ENCODE data around the gene ANKFY1.

ANKFY1 gene

DNA sequence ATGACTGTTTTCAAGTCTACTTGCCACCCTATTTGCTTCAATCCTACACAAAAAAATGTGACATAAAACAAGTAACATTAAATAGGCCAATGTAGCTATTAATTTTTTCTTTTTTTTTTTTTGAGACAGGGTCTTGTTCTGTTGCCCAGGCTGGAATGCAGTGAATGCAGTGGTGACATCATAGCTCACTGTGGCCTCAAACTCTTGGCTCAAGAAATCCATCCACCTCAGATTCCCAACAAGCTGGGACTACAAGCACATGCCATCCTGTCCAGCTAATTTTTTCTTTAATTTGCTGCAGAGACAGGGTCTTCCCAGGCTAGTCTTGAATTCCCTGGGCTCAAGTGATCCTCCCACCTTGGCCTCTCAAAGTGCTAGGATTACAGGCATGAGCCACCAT is 29.4 kb downstream of the ANKFY1 start:
- ATAC-seq = no peak
- TF ChIP-seq, protein P1, sequence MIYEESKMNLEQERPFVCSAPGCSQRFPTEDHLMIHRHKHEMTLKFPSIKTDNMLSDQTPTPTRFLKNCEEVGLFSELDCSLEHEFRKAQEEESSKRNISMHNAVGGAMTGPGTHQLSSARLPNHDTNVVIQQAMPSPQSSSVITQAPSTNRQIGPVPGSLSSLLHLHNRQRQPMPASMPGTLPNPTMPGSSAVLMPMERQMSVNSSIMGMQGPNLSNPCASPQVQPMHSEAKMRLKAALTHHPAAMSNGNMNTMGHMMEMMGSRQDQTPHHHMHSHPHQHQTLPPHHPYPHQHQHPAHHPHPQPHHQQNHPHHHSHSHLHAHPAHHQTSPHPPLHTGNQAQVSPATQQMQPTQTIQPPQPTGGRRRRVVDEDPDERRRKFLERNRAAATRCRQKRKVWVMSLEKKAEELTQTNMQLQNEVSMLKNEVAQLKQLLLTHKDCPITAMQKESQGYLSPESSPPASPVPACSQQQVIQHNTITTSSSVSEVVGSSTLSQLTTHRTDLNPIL (CRISPR knock-in tag; IDR thresholded peaks at IDR 0.05; ENCODE audit: low read depth) = peak; percentile 35; the same call in 1 of the 2 replicates
- TF ChIP-seq ZFP3 (CRISPR knock-in tag; IDR thresholded peaks at IDR 0.05) = no peak

DNA sequence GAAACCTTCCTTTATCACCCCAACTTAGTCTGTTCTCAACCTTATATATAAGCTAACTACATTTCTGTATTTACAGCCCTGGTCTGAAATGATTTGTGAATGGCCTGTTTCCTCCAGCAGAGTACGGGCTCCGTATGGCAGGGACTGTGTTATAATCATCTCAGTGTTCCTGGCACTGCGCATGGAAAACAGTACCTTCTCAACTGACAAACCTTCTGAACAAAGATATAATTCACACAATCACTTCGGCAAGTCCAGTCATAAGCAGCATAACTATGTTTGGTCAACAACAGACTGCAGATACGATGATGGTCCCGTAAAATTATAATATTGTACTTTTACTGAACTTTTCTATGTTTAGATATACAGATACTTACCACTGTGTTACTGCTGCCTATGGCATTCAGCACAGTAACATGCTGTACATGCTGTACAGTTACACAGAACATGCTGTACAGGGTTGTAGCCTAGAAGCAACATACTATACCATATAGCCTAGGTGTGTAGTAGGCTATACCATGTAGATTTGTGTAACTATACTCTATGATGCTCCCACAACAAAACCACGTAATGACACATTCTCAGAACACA is 30.0 kb downstream of the ANKFY1 start:
- no peak for TF ChIP-seq ISL1 (CRISPR knock-in tag; IDR thresholded peaks at IDR 0.05)
- TF ChIP-seq ZFP3 (CRISPR knock-in tag; IDR thresholded peaks at IDR 0.05) = no peak
- no peak for ATAC-seq

DNA sequence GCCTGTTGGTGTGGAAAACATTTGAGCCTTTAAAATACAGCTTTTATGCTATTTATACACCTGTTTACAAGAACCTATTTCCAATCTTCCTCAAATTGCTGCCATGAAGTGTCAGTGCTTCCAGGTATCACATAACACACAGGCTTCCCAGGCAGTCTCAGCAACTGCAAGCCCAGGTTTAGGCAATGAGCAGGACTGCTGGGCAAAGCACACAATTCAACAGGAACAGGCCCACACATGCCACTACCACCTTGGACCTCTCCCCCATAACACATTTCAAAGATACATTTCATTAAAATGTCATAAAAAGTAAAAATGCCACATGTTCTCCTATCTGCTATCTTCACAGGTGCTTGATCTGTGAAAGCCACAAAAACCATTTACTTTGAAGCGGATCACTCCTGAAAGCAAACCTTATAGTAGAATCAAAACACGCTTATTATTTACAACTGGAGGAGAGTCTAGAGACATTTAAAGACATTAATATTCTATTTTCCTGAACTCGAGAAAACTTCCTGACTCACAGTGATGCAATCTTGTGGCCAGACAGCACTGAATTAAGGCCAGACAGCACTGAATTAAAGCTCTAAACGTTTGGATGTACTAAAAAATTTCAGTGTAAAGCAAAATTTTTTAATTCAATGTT is 31.5 kb downstream of the ANKFY1 start:
- ATAC-seq = no peak
- no peak for TF ChIP-seq TOX (CRISPR knock-in tag; IDR thresholded peaks at IDR 0.05; ENCODE audit: borderline replicate concordance)
- peak; percentile 47 for TF ChIP-seq ISL1 (CRISPR knock-in tag; IDR thresholded peaks at IDR 0.05)

DNA sequence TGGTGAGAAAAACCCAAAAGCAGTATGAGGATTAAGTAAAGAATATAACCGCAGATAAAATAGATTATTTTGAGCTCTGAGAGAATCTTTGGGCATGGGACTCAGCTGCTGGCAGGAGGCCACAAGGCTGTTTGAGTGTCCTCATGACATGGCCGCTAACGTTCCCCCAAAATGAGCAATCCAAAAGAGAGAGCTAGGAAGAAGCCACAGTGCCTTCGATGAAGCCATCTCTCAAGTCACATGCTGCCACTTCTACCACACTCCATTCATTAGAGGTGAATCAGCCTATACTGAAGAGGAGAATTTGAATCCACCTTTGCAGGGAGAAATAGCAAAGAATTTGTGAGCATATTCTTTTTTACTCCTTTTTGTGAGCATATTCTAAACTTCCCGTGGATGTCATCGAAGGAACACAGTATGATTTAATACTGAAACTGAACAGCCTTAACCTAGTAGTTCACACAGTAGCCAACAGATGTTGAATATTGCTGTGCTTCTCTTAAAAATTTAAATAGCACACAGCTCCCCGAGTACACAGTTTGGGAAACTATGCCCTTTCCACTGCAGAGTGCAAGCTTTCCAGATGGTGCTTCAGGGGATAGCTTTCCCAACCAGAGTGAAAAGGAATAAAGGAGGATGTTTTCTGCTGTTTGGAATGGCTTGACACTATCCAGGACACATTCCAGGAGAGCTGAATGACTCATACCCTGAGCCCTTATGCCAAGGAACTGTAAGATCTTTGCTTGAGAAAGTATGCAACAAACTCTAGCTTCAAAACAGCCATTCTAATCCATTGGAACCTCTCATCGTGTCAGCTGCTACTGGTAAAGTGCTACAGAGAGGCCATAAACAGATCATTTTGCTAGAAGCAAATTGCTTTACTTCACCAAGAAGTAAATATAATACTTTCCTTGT is 33.9 kb downstream of the ANKFY1 start:
- TF ChIP-seq TCF4 (CRISPR knock-in tag; IDR thresholded peaks at IDR 0.05; ENCODE audit: borderline replicate concordance) (peak; percentile 78), SNAI2 (CRISPR knock-in tag; IDR thresholded peaks at IDR 0.05) (no peak), ZNF565 (CRISPR knock-in tag; conservative IDR thresholded peaks at IDR 0.05; ENCODE audit: low read depth) (no peak), ZNF70 (CRISPR knock-in tag; IDR thresholded peaks at IDR 0.05) (peak; percentile 90), ZFP3 (CRISPR knock-in tag; IDR thresholded peaks at IDR 0.05) (0 out of 2 replicates have a peak, but pooled peaks have one; percentile 11), ZFP30 (CRISPR knock-in tag; IDR thresholded peaks at IDR 0.05) (no peak), GLIS3 (CRISPR knock-in tag; IDR thresholded peaks at IDR 0.05) (0 out of 2 replicates have a peak, but pooled peaks have one; percentile 44), TOX (CRISPR knock-in tag; IDR thresholded peaks at IDR 0.05; ENCODE audit: borderline replicate concordance) (peak; percentile 84), ZC3H10 (CRISPR knock-in tag; IDR thresholded peaks at IDR 0.05) (peak; percentile 83), OSR1 (CRISPR knock-in tag; IDR thresholded peaks at IDR 0.05) (no peak), ISL1 (CRISPR knock-in tag; IDR thresholded peaks at IDR 0.05) (peak; percentile 84)
- TF ChIP-seq, protein P2, sequence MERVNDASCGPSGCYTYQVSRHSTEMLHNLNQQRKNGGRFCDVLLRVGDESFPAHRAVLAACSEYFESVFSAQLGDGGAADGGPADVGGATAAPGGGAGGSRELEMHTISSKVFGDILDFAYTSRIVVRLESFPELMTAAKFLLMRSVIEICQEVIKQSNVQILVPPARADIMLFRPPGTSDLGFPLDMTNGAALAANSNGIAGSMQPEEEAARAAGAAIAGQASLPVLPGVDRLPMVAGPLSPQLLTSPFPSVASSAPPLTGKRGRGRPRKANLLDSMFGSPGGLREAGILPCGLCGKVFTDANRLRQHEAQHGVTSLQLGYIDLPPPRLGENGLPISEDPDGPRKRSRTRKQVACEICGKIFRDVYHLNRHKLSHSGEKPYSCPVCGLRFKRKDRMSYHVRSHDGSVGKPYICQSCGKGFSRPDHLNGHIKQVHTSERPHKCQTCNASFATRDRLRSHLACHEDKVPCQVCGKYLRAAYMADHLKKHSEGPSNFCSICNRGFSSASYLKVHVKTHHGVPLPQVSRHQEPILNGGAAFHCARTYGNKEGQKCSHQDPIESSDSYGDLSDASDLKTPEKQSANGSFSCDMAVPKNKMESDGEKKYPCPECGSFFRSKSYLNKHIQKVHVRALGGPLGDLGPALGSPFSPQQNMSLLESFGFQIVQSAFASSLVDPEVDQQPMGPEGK (CRISPR knock-in tag; IDR thresholded peaks at IDR 0.05; ENCODE audit: borderline replicate concordance) = peak; percentile 75; the same call in 1 of the 2 replicates
- TF ChIP-seq, protein P1 (CRISPR knock-in tag; IDR thresholded peaks at IDR 0.05; ENCODE audit: low read depth) = peak; percentile 54
- TF ChIP-seq, protein P3, sequence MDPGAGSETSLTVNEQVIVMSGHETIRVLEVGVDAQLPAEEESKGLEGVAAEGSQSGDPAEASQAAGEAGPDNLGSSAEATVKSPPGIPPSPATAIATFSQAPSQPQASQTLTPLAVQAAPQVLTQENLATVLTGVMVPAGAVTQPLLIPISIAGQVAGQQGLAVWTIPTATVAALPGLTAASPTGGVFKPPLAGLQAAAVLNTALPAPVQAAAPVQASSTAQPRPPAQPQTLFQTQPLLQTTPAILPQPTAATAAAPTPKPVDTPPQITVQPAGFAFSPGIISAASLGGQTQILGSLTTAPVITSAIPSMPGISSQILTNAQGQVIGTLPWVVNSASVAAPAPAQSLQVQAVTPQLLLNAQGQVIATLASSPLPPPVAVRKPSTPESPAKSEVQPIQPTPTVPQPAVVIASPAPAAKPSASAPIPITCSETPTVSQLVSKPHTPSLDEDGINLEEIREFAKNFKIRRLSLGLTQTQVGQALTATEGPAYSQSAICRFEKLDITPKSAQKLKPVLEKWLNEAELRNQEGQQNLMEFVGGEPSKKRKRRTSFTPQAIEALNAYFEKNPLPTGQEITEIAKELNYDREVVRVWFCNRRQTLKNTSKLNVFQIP (CRISPR knock-in tag; IDR thresholded peaks at IDR 0.05; ENCODE audit: borderline replicate concordance, low read depth) = peak; percentile 41; the same call in 1 of the 2 replicates
- ATAC-seq = peak; percentile 91

DNA sequence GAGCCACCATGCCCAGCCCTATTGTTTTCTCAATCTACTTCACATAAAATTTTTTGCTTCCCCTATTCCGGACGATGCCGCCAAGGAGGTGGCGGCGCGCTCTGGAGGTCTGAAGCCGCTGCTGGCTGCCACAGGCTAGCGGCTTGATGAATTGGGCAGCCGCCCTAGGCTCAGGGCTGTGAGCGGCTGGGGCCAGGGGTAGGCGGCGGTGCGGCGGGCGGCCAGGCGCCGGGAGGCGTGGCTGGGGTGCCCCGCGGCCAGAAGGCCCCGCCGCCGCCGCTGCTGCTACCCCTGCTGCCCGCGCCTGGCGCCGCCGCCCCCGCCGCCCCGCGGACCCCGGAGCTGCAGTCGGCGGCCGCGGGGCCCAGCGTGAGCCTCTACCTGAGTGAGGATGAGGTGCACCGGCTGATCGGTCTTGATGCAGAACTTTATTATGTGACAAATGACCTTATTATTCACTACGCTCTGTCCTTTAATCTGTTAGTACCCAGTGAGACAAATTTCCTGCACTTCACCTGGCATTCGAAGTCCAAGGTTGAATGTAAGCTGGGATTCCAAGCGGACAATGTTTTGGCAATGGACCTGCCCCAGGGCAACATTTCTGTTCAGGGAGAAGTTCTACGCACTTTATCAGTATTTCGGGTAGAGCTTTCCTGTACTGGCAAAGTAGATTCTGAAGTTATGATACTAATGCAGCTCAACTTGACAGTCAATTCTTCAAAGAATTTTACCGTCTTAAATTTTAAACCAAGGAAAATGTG is 41.7 kb downstream of the ANKFY1 start:
- no peak for ATAC-seq
- TF ChIP-seq, protein P2 (CRISPR knock-in tag; IDR thresholded peaks at IDR 0.05; ENCODE audit: borderline replicate concordance) = no peak
- TF ChIP-seq ZNF565 (CRISPR knock-in tag; conservative IDR thresholded peaks at IDR 0.05; ENCODE audit: low read depth) = no peak
- TF ChIP-seq, protein P3 (CRISPR knock-in tag; IDR thresholded peaks at IDR 0.05; ENCODE audit: borderline replicate concordance, low read depth) = no peak
- TF ChIP-seq ZFP30 (CRISPR knock-in tag; IDR thresholded peaks at IDR 0.05) = no peak
- no peak for TF ChIP-seq BACH2 (CRISPR knock-in tag; IDR thresholded peaks at IDR 0.05; ENCODE audit: borderline replicate concordance)
- TF ChIP-seq ARNTL (CRISPR knock-in tag; IDR thresholded peaks at IDR 0.05; ENCODE audit: borderline replicate concordance, low read depth) = no peak
- TF ChIP-seq ZFP3 (CRISPR knock-in tag; IDR thresholded peaks at IDR 0.05) = no peak
- no peak for TF ChIP-seq ISL1 (CRISPR knock-in tag; IDR thresholded peaks at IDR 0.05)
- TF ChIP-seq, protein P1 (CRISPR knock-in tag; IDR thresholded peaks at IDR 0.05; ENCODE audit: low read depth) = no peak
- no peak for TF ChIP-seq OSR1 (CRISPR knock-in tag; IDR thresholded peaks at IDR 0.05)

Data from SK-N-SH treated with all-trans-retinoic acid at 6 μM for 48 hours (cell line).